Fibroblast of skin of right quadriceps (primary cell): Measurements from ENCODE around the gene GTF3C1.
A peak's percentile ranks its signal among the peaks of the same experiment; 100 is the strongest.
"Not testable (repeated sequence)": the region's sequence is repeated elsewhere in the genome, so short reads cannot be mapped to it uniquely, and the experiment has no call there.

Experiments
- DNase-seq: peaks from one replicate; pipeline ENCODE4 v3.0.0-alpha.2; 2013

Gene GTF3C1

DNA sequence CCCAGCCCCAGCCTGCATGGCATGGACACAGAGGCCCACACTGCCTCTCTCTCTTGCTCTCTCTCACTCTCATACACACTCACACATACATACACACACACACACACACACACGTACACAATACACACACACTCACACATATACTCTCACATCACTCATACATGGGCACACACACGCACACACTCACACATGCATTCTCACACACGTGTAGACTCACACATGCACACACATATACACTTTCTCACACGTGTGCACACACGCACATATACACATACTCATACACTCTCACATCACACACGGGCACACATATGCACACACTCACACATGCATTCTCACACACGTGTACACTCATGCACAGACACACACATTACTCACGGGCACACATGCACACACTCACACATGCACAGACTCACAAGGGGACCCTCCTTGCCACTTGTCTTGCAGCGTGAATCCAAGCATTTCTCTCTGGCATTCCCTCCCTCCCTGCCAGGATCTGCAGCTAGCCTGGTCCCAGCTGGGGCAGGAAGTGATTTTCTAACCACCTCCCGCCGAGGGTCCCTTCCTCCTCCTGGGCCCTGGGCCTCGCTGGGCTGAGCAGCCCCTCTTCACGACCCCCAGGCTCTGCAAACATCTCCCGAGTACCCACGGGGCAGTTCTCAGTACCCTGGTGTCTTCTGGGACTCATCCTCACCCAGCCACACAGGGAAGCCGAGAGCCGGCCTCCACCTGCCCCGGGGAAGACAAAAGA, 110.3 kb downstream of the GTF3C1 start:
- DNase-seq = no peak

DNA sequence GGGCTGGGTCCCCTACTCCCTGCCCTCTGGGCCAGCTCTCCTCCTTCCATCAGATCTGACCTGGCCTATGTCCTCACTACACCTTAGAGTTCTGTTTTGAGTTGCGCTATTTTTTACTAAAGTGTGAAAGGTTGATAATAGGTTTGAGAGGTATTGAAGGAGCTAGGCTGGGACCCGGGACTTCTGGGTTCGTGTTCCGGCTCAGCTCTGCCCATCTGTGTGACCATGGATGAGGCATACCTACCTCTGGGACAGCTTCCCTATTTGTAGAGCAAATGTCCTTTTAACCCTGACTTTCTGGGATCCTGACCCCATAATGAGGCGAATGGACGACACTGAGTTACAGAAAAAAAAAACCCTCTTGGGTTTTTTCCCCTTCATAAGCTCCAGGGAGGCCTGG, 111.8 kb downstream of the GTF3C1 start:
- no peak for DNase-seq

- DNase-seq = no peak
These were observed 112.6 kb downstream of the GTF3C1 start for GRCh38 chr16:27436921-27437650.

- DNase-seq = no peak
These were observed 113.6 kb downstream of the GTF3C1 start for GRCh38 chr16:27436065-27436464.

DNA sequence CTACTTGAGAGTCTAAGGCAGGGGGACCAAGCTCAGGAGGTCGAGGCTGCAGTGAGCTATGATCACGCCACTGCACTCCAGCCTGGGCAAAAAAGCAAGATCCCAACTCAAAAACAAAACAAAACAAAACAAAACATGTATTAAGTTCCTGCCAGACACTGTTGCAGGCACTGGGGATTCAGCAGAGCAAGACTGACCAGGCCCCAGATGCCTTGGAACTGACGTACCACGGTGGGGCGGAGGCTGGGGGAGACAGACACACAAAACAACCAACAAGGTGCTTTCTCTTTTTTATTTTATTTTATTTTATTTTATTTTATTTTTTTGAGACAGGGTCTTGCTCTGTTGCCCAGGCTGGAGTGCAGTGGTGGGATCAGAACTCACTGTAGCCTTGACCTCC, 114.6 kb downstream of the GTF3C1 start:
- not testable (repeated sequence) for DNase-seq

GRCh38 chr16:27434141-27435051, 115.3 kb downstream of the GTF3C1 start:
- DNase-seq = no peak

GRCh38 chr16:27433636-27434035, 116.1 kb downstream of the GTF3C1 start:
- DNase-seq = no peak

GRCh38 chr16:27433191-27433590, 116.5 kb downstream of the GTF3C1 start:
- not testable (repeated sequence) for DNase-seq

GRCh38 chr16:27432558-27432957, 117.2 kb downstream of the GTF3C1 start:
- DNase-seq = peak; percentile 90

GRCh38 chr16:27431773-27432532, 117.8 kb downstream of the GTF3C1 start:
- DNase-seq = peak; percentile 26

DNA sequence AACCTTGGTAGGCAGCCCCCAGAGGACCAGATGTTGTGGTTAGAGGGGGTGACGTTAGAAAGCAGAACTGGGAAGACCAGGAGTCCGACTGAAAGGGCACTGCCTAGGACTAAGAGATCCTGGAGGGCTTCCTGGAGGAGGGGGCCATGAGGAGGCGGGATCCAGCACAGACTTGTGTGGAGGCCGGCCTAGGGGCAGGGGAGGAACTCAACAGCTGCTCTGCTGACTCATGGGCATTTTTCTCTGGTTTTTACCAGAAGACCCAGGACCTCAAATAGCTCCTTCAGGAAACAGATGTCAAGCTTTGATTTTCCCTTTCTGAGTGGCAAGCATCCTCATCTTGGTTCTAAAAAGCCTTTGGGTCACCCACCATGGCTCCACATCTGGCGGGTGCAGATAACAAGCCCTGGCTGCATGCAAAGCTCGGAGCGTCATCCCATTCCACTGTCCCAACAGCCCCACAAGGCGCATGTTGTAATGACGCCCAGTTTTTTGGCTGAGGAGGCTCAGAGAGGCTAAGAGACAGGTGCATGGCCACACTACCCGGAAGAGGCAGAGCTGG, 118.7 kb downstream of the GTF3C1 start:
- peak; percentile 30 for DNase-seq

- no peak for DNase-seq
These were observed 119.2 kb downstream of the GTF3C1 start for GRCh38 chr16:27430512-27430911.

DNA sequence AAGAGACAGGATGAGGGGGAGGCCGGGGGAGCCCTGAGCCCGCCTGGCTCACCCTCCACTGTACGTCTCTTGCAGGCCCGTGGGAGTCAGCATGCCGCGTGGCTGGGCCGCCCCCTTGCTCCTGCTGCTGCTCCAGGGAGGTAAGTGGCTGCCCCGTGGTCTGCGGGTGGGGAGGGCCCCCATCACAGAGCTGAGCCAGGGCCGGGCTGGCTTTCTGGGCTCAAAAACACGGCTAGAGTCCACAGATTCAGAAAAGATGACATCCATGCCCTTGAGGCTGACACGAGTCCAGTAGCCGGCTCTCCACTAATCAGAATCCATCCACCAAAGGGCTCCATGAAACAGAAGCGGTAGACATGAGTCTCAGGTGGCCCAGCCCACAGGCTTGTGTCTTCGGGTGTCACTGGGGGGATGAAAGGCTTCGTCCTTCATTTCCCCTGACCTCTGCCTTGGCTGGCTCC, 119.7 kb downstream of the GTF3C1 start:
- no peak for DNase-seq

GRCh38 chr16:27429330-27429871, 120.3 kb downstream of the GTF3C1 start:
- DNase-seq = no peak

DNA sequence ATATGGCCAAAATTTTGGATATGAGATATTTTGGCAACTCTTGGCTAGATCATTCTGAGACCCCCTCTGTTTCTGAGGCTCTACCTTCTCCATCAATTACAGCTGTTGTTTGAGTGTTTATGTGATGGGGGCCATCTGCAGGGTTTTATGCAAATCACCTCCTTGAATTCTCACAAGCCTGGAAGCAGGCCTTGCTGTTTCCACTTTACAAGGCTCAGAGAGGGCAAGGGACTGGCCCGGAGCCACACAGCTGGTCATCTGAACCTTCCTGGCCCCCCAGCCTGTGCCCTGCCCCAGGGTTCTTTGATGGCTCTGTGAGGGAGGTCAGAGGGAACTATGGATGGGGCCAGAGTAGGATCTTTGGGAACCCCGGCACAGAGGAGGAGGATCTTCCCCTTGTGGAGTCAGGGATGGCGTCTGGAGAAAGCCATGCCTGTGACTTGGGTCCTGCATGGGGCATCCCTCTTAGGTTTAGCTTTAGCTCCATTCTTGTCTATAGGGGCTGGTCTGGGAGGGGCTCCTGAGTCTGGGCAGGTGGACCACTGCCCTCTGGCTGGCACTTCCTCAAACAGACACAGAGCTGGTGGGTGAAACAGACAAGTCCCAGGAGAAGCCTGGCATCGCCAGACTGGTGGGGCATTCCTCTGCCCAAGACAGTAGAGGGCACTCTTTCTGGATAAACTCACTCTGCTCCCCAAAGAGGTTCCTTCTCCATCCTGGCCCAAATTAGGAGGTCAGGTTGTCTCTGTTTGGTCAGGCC, 121.5 kb downstream of the GTF3C1 start:
- no peak for DNase-seq

- no peak for DNase-seq
These were observed 122.2 kb downstream of the GTF3C1 start for GRCh38 chr16:27427538-27427937.

DNA sequence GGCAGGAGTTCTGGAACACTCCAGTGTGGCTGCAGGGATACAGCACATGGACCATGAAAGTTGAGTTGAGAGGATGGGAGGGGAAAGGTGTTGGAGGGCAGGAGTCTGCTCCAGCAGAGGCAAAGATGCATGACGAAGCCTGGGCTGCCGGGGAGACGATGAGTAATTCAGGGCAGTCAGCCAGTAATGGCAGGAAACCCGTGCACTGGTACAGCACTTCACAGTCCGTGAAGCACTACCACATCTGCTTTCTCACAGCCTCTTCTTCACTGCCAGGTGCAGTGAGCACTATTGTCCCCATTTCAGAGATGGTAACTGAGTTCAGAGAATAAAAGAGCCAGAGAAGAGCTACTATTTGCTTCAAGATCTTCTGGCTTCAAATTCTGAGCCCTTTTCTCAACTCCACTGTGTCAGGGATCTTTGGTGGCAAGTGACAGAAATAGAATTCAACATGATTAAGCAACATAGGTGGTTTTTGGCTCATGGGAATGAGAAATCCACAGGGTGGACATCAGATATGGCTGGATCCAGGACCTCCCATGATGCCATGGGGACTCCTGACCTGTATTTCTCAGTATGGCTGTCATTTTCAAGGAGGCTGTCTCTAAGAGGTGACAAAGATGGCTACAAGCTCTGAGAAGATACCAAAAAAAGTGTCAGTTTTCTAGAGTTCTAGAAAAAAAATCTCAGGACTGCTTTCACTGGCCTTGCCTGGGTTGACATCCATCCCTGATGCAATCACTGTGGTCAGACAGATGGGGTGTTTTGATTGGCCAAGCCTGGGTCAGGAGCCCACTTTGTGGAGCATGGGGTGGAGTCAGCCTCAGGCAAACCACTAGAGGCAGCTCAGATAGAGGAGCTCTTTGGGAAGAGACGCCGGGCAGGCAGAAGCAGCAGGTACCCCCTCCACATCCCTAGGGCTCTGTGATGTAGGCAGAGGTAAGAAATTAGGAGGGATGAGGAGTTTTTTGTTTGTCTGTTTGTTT, 123.0 kb downstream of the GTF3C1 start:
- peak; percentile 84 for DNase-seq

DNA sequence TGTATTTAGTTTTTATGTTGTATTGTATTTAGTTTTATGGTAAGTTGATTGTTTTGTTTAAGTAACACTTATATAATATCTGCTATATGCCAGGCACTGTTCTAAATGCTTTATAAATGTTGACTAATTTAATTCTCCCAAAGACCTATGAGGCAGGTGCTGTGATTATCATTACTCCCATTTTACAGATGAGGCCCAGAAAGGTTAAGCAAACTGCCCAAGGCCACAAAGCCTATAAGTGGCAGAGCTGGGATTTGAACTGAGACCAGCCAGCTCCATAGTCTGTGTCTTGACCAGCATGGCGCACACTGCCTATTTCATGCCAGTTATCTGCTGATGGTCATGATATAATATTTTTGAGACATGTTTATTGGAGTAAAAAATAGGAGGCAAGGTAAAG, 123.8 kb downstream of the GTF3C1 start:
- no peak for DNase-seq

- no peak for DNase-seq
These were observed 124.8 kb downstream of the GTF3C1 start for GRCh38 chr16:27424772-27425498.
